Astrocyte of the spinal cord (primary cell): ENCODE measurements around the gene NME9.

Source experiments
- DNase-seq: peaks from one replicate; pipeline ENCODE4 v3.0.0; 2011; ENCODE audit warnings: low read depth, low spot score
- H3K4me3 ChIP-seq: 2 replicates; pipeline ENCODE4 v1.5.1; 2011; ENCODE audit warnings: low read depth, mild to moderate bottlenecking, low read length, moderate library complexity
- CTCF ChIP-seq: IDR thresholded peaks from 2 replicates; pipeline ENCODE4 v1.5.1; 2012; ENCODE audit warnings: low read depth, mild to moderate bottlenecking, low read length, inconsistent platforms
- in situ Hi-C: cut with HindIII; loops from 2 replicates; pipeline ENCODE4 v1.10.0; 2017; ENCODE audit warnings: low sequenced_read_pairs

Gene NME9

GRCh38 chr3:138374573-138375134 lies 45.0 kb upstream of the NME9 start:
- no peak overlapping the region for H3K4me3 ChIP-seq
- no peak for TF ChIP-seq CTCF
- in situ Hi-C loops, result no loop called here
- DNase-seq, result no peak

GRCh38 chr3:138373736-138374094 lies 44.1 kb upstream of the NME9 start:
- TF ChIP-seq CTCF, result no peak
- no peak overlapping the region for H3K4me3 ChIP-seq
- in situ Hi-C loops, result no loop called here
- no peak for DNase-seq

- H3K4me3 ChIP-seq, result no peak overlapping the region
- in situ Hi-C loops, result no loop called here
- TF ChIP-seq CTCF, result no peak
- no peak for DNase-seq
These were observed 43.6 kb upstream of the NME9 start for GRCh38 chr3:138373087-138373735.

- no peak for TF ChIP-seq CTCF
- in situ Hi-C loops, result no loop called here
- no peak for DNase-seq
- no peak overlapping the region for H3K4me3 ChIP-seq
These were observed 41.7 kb upstream of the NME9 start for GRCh38 chr3:138371070-138371965.

- DNase-seq, result no peak
- in situ Hi-C loops, result no loop called here
- H3K4me3 ChIP-seq, result no peak overlapping the region
- TF ChIP-seq CTCF, result no peak
These were observed 40.7 kb upstream of the NME9 start for GRCh38 chr3:138370321-138370720.

GRCh38 chr3:138369151-138369900 lies 39.7 kb upstream of the NME9 start:
- H3K4me3 ChIP-seq, result no peak overlapping the region
- in situ Hi-C loops, result no loop called here
- no peak for DNase-seq
- TF ChIP-seq CTCF, result no peak
